KMS-11 (cell line): ENCODE measurements around the gene SYT7.

Experiments used
- H2AFZ ChIP-seq: fragments of 200-600 bp; sonication (generic); 2 replicates; pipeline ENCODE4 v1.6.1; 2016; ENCODE audit warnings: antibody characterized with exemption, mixed run types, low read depth
- H3K27ac ChIP-seq: fragments of 200-600 bp; sonication (generic); 2 replicates; pipeline ENCODE4 v1.6.1; 2016; ENCODE audit warnings: mild to moderate bottlenecking, mixed run types
- H3K27me3 ChIP-seq: fragments of 200-600 bp; sonication (generic); 2 replicates; pipeline ENCODE4 v1.6.1; 2017; ENCODE audit warnings: mild to moderate bottlenecking, low read depth, mixed run types, moderate library complexity; ENCODE audit not compliant: insufficient read depth
- H3K36me3 ChIP-seq: fragments of 200-600 bp; sonication (generic); 2 replicates; pipeline ENCODE4 v1.6.1; 2017; ENCODE audit warnings: mild to moderate bottlenecking, mixed run types; ENCODE audit not compliant: insufficient read depth
- H3K4me1 ChIP-seq: fragments of 200-600 bp; sonication (generic); 2 replicates; pipeline ENCODE4 v1.6.1; 2016; ENCODE audit warnings: mild to moderate bottlenecking, low read depth, mixed run types; ENCODE audit not compliant: poor library complexity, severe bottlenecking
- H3K4me2 ChIP-seq: fragments of 200-600 bp; sonication (generic); 2 replicates; pipeline ENCODE4 v1.7.0; 2016; ENCODE audit warnings: mild to moderate bottlenecking, mixed run types
- H3K4me3 ChIP-seq: fragments of 200-600 bp; sonication (generic); IDR thresholded peaks from 2 replicates; pipeline ENCODE4 v1.6.1; 2017; ENCODE audit warnings: low read depth, low read length, mixed read lengths; ENCODE audit not compliant: insufficient read depth
- H3K79me2 ChIP-seq: fragments of 200-600 bp; sonication (generic); 2 replicates; pipeline ENCODE4 v1.6.1; 2016; ENCODE audit warnings: low read depth, mixed run types; ENCODE audit not compliant: insufficient read depth
- H3K9ac ChIP-seq: fragments of 200-600 bp; sonication (generic); 2 replicates; pipeline ENCODE4 v1.6.1; 2016; ENCODE audit warnings: mild to moderate bottlenecking, mixed run types
- H4K20me1 ChIP-seq: fragments of 200-600 bp; sonication (generic); 2 replicates; pipeline ENCODE4 v1.6.1; 2016; ENCODE audit warnings: mild to moderate bottlenecking, mixed run types; ENCODE audit not compliant: insufficient read depth
- CTCF ChIP-seq: fragments of 200-600 bp; sonication (generic); conservative IDR thresholded peaks from 2 replicates; pipeline ENCODE4 v1.6.1; 2017; ENCODE audit warnings: low read depth, mild to moderate bottlenecking, antibody characterized with exemption, low read length, moderate library complexity, mixed read lengths

Gene SYT7

GRCh38 chr11:61507012-61507768, 73.7 kb downstream of the SYT7 start:
- Histone ChIP-seq H4K20me1 (no peaks in the 10 kb centered on the region), H3K4me2 (no peak overlapping the region), H3K4me3 (no peak overlapping the region), H3K36me3 (no peaks in the 10 kb centered on the region), H3K4me1 (peaks cover 8% of the 10 kb centered on the region), H3K27ac (no peak overlapping the region), H3K79me2 (no peaks in the 10 kb centered on the region), H3K9ac (no peak overlapping the region), H2AFZ (no peak overlapping the region), H3K27me3 (peaks cover 56% of the 10 kb centered on the region; the same call in 1 of the 2 replicates)
- TF ChIP-seq CTCF: no peak

GRCh38 chr11:61505640-61506155, 75.2 kb downstream of the SYT7 start:
- H3K27ac ChIP-seq: no peak overlapping the region
- no peak for TF ChIP-seq CTCF
- H4K20me1 ChIP-seq: no peaks in the 10 kb centered on the region
- no peak overlapping the region for H3K4me2 ChIP-seq
- H3K79me2 ChIP-seq: no peaks in the 10 kb centered on the region
- no peak overlapping the region for H2AFZ ChIP-seq
- no peaks in the 10 kb centered on the region for H3K36me3 ChIP-seq
- no peak overlapping the region for H3K4me3 ChIP-seq
- peaks cover 45% of the 10 kb centered on the region; the same call in 1 of the 2 replicates for H3K27me3 ChIP-seq
- peaks cover 8% of the 10 kb centered on the region for H3K4me1 ChIP-seq
- no peak overlapping the region for H3K9ac ChIP-seq

- H3K36me3 ChIP-seq: no peaks in the 10 kb centered on the region
- H2AFZ ChIP-seq: no peak overlapping the region
- H3K27ac ChIP-seq: no peak overlapping the region
- H3K27me3 ChIP-seq: peaks cover 42% of the 10 kb centered on the region; the same call in 1 of the 2 replicates
- H3K9ac ChIP-seq: no peak overlapping the region
- H3K79me2 ChIP-seq: no peaks in the 10 kb centered on the region
- H3K4me3 ChIP-seq: no peak overlapping the region
- TF ChIP-seq CTCF: no peak
- no peaks in the 10 kb centered on the region for H4K20me1 ChIP-seq
- no peak overlapping the region for H3K4me2 ChIP-seq
- H3K4me1 ChIP-seq: peaks cover 8% of the 10 kb centered on the region
Measured at GRCh38 chr11:61505106-61505505, 75.8 kb downstream of the SYT7 start.

- no peak overlapping the region for H3K4me2 ChIP-seq
- no peak overlapping the region for H2AFZ ChIP-seq
- peaks cover 37% of the 10 kb centered on the region; the same call in 1 of the 2 replicates for H3K27me3 ChIP-seq
Measured at GRCh38 chr11:61503135-61503770, 77.6 kb downstream of the SYT7 start.

More at GRCh38 chr11:61503135-61503770, 77.6 kb downstream of the SYT7 start:
- H3K36me3 ChIP-seq: no peaks in the 10 kb centered on the region
- no peak overlapping the region for H3K9ac ChIP-seq
- no peak overlapping the region for H3K27ac ChIP-seq
- H3K79me2 ChIP-seq: no peaks in the 10 kb centered on the region
- no peak for TF ChIP-seq CTCF
- no peaks in the 10 kb centered on the region for H4K20me1 ChIP-seq
- peaks cover 8% of the 10 kb centered on the region for H3K4me1 ChIP-seq
- no peak overlapping the region for H3K4me3 ChIP-seq
